GM21619 (cell line): ENCODE results near the gene SHROOM2.
"Not testable (repeated sequence)": the region's sequence is repeated elsewhere in the genome, so short reads cannot be mapped to it uniquely, and the experiment has no call there.

Experiments
- ATAC-seq: cut with Tn5 transposase; IDR thresholded peaks from one replicate; pipeline ENCODE4 v1.9.1; 2021; ENCODE audit not compliant: unreplicated experiment

Gene SHROOM2

DNA sequence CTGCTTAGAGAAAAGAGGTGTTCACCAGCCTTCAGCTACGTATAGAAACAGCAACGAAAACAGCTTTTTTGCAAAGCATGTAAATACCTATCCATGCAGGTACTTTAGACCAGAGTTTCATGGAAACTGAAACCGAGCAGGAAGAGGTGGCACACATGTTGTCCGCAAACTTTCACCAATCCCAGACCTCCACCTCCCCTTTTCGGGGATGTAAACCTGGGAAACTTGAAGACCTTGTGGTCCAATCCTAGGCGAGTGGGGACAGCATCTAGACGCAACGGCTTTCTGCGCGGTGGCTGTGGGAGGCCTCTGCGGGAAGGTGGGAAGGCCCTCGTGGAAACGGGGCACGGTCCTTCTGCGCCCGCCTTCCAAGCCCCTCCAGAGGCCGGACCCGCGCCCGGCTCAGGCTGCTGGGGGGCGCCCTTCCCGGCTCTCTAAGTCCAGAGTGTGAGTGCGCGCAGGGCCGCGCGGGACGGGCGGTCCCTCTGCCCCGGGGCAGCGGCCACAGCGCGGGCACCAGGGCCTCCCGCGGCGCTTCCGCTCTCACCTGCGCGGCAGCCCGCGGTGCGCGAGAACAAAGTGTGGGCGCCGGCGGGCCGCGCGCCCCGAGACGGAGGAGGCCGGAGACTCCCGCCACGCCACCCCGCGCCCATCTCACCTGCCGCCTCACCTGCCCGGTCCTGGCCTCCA lies 830 bp upstream of the SHROOM2 start:
- ATAC-seq = no peak

DNA sequence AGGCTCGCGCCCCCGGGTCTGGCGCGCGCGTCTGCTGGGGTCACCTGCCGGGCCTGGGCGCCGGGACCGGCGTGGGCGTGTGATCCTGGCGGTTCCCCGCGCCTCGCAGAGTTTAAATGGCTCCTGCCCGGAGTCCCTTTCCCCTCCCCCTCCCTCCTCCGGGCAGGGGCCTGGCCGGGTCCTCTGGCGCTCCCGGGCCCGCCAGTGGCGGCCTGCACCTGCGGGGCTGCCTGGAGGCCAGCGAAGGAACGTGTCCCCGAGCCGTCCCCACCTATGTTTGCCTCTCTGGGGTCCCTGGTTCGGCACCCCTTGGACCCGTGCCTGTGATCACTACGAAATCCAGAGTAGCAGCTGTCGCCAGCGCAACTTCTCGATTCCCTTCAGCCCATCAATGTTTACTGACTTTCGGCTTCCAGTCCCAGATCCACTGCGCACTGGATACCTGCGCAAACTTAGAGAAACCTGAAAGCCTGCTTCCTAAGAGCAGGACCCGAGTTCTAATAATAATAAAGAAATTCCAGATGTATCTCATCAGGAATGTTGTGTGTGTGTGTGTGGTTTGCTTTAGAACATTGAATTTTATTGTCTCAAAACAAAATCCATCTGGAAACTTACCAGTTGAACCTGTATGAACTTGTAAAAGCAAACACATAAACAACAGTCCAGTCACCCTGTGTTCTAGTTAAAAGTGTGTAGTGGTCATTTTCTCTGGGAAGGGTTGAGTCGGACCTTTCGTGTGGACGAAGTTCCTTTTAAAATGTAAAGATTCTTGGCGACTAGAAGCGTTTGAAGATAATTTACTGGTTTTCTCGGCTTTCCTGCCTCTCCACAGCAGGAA lies 788 bp downstream of the SHROOM2 start:
- ATAC-seq = no peak

DNA sequence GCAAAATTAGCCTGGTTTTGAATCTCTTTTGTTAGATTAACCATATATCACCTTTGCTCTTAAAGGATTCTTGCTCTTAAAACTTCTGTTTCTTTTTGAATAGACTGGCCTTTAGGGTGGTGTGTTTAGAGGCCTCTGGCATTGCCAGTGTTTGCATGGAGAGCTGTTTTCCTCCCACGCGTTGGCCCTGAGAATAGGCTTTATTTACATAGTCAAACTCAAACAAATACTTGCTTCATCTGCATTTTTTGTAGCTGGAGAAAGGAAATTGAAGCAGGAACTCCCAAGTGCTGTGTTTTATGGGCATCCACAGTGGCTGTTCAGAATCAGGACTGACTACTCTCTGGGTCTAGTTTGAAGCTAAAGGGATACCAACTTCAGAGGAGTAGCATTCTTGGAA lies 2.7 kb downstream of the SHROOM2 start:
- no peak for ATAC-seq

DNA sequence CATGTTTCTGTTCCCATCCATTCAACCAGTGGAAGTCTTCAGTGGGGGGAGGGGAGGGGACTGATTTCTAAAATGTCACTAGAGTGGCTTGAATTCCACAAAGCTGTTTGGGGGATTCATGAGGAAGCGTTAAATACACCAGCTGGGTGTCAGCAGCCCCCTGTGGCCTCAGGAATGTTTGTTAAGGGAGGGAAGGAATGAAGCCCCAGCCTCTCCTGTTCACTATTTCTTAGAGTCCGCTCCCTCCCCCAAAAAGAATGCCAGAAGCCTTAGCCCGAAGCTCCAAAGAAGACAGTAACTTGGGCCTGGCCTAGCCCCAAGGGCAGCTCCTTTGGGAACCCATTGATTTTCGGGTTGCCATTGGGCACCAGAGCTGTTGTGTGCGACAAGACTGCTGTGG lies 3.3 kb downstream of the SHROOM2 start:
- ATAC-seq = no peak

DNA sequence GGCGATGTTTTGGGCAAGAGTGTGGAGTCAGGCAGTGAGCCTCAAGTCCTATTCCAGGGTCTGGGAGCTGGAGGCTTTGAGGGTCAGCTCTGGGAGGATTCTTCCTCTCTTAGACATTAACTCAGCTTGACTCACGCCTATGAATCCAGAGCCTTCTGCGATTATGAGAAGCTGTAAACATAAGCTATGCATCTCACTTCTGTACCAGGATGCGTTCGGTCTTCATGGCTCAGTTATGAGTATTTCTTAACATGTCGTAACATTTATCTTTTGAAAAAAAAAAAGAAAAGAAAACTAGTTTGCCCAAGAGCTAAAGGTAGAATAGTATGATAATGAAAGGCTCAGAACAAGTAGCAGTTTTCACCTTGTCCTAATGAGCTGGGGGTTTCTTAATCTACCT lies 4.6 kb downstream of the SHROOM2 start:
- ATAC-seq = no peak

DNA sequence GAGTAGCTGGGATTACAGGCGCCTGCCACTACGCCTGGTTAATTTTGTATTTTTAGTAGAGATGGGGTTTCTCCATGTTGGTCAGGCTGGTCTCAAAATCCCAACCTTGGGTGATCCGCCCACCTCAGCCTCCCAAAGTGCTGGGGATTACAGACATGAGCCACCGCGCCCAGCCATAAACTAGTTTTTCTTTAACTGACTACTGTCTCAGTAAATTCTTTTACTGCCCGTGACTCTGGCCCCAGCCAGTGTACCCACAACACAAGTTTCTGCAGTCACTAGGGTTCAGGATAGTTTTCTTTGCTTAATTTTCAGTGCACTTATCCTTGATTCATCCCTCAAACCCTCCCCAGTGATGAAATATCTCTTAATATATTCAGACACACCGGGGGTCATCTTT lies 8.3 kb downstream of the SHROOM2 start:
- no peak for ATAC-seq

DNA sequence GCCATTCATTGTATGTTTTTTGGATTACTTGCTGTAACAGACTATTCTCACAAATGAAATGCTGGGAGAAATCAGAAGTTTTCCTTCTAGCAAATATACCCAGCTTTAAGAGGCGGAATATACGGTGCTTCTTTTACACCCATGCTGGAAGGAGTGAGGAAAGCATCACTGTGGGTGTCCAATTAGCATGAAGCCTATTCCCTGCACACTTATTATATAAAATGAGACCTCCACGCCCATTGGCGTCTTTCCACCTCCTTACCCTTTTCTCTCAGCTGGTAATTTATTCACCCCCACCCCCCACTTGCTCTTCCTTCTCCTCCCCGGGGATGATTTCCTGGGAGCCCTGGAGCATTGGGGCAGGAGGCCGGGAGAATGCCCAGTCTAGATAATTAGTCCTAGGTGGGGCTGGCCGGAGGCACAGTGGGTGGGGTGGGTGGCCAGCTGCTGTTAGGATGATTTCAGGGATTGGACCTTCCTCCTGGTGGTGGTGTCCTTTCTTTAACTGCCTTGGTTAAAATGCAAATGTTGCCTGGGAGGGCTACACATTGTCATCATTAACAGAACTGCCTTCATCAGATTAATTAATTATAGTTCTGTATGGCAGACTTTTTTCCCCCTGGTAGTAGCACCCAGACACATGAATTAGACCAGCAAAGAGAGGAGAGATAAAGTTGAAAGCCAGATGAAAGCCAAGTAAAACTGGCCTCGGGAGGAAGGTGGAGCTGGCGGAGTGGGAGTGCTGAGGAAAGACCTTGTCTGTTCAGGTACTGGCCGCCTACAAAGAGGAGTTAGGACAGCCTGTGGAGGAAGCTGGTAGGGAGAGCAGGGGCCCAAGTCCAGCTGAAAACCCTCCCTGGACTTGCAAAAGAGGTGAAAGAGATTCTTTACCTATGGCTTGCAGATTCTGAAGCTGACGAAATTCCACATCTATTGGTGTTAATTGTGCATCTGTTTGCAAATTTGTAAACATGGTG lies 11.4 kb downstream of the SHROOM2 start:
- no peak for ATAC-seq

DNA sequence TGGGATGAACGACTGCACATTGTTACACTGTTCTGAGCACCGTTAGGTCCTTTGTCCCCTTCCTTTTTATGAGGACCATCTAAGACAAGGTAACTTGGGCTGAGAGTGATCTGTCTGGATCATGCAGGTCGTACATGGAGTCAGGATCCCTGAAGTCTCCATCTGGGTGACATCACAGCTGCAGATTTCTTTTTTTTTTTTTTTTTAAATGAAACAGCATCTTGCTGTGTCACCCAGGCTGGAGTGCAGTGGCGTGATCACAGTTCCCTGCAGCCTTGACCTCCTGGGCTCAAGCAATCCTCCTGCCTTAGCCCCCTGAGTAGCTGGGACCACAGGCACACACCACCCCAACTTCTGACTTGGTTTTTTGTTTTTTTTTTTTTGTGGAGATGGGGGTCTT lies 16.5 kb downstream of the SHROOM2 start:
- ATAC-seq = no peak

DNA sequence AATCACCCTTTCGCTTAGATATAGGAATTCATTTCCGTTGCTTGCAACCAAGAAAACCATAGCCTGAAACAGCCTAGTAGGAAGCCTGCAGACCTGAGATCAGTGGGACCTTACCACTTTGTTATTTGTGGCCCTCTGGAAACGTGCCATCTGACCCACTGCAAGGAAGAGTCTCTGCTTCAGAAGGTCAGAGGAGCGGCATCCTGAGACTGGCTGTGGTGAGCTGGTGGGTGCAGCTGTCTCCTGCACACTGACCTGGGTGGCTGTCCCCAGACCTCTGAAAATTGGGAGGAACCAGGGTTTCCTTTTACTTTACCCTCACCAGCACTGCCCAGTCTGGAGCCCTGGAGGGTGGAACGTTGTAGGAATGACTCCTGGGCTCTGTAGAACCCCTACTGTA lies 18.2 kb downstream of the SHROOM2 start:
- ATAC-seq = no peak

DNA sequence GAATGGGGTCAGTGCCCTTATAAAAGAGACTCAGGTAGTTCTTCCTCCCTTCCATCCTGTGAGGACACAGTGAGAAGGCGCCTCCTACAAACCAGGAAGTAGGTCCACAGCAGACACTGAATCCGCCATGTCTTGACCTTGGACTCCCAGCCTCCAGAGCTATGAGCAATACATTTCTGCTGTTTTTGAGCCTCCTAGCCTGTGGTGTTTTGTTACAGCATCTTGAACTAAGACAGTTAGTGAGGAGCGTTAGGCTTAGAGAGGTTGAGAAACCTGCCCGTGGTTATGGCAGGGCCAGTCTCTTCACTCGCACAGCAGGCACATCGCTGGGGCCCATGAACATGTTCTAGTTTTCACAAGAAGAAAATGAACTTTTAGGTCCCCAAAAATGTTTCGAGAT lies 19.7 kb downstream of the SHROOM2 start:
- no peak for ATAC-seq

DNA sequence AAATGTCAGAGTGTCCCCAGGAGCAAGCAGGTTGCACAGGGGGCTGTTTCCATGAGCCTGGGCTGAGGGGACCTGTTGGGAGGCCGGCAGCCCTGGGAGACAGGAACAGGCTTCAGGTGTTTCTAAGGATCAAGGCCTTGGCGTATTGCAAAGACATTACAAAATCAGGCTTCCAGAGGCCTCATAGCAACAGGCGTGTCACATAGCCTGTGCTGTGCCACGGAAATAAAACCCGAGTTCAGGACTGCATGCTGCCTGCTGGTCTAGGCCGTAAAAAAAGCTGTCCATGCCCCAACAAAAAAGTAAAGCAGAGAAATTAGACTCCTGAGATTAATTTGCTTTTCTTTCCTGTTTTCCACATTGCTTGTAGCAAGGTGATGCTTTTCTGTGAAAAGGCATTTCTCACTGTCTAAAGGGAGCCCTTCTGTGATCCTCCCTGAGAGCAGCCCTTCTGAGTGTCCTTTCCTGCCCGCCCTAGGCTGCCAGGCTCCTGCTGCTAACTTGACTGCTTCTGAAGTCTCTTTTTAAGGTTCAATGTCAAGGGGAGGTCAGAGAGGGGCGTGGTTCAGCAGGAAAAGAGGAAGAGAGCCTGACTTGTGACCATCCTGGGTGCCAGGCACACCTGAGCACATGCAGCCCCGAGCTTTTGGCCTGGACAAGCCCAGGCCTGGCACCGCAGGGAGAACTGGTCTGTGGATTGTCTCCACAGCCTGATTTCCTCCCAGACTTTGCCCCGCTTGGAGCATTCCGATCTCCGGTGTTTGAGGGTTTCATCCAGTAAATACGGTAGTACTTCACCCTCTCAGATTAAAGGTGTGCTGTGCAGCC lies 21.3 kb downstream of the SHROOM2 start:
- ATAC-seq = no peak

DNA sequence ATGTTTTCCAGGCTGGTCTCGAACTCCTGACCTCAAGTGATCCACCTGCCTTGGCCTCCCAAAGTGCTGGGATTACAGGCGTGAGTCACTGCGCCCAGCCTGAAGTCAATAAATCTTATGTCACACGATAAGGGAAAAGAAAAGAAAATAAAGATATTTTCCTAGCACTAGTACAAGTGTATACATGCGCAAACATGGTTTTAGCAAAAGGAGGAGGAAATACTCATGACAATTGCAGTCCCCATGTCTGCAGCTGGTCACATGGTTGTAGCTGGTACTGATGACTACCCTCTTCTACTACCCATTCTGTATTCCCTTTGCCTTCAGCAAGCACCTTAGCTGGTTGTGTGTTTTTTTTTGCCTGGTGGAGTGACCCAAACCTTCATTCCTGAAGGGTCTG lies 23.6 kb downstream of the SHROOM2 start:
- ATAC-seq = not testable (repeated sequence)

DNA sequence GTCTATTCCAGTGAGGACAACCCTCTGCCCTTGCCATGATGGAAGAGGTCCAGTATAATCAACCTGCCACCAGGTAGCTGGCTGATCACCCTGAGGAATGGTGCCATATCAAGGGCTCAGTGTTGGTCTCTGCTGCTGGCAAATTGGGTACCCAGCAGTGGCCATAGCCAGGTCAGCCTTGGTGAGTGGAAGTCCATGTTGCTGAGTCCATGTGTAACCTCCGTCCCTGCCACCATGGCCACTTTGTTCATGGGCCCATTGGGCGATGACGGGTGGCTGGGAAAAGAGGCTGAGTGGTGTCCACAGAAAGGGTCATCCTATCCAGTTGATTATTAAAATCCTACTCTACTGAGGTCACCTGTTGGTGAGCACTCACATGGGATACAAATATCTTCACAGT lies 24.9 kb downstream of the SHROOM2 start:
- ATAC-seq = not testable (repeated sequence)

DNA sequence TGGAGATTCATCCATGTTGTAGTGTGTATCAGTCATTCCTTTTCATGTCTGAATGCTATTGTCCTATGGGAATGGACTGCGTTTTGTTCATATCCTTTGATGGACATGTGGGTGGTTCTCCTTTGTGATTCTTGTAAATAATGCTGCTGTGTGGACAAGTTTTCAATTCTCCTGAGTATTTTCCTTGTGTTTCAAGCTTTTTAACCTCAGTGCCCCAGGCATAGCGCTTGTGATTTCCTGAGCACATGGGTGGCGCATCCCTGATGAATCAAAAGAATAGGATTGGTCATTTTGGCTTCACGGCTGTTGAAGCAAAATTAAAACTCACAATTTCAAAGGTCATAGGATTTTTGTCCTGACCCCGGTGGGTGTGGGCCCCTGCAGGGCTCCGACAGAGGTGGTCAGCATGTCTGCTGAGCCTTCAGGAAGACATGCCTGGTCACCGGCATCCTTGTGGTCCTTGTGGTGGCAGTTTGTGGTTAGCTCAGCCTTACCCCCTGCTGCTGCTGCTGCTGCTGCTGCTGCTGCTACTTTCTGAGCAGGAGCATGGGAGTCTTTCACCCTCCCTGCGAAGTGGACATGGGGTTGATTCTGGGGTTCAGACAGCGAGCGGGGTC lies 30.0 kb downstream of the SHROOM2 start:
- ATAC-seq = no peak

DNA sequence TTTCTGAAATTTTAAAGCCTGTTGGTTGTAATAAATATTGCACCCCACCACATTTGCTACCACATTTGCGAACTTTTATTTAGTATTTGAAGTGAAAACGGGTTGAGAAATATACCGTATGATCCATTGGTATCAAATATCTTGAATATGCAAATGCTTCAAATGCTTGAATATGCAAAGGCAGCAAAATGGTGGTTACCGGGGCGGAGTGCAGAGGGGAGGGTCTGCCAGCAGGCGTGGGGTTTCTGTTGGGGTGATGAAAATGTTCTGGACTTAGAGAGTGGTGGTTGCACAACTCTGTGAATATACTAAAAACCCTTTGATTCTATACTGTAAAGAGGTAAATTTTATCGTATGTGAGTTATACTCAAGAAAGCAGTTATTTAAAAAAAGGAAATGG lies 35.3 kb downstream of the SHROOM2 start:
- ATAC-seq = no peak

DNA sequence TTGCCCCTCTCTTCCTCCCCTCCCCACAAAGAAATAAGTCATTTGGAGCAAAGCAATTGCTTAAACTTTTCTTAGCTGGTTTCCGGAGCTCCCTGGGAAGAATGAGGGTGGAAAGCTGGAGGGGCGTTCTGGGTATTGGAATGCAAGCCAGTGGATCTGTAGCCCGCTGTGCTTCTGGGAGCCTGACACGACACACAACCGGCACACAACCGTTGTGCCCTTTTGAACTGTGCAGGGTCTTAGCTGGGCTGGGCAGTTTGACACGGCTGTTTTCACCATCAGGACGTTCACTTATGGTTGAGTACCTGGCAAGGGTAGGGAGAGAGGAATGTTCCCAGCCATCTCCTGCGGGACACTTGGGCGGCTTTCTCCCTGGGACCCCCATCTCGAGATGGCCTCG lies 38.3 kb downstream of the SHROOM2 start:
- ATAC-seq = no peak

DNA sequence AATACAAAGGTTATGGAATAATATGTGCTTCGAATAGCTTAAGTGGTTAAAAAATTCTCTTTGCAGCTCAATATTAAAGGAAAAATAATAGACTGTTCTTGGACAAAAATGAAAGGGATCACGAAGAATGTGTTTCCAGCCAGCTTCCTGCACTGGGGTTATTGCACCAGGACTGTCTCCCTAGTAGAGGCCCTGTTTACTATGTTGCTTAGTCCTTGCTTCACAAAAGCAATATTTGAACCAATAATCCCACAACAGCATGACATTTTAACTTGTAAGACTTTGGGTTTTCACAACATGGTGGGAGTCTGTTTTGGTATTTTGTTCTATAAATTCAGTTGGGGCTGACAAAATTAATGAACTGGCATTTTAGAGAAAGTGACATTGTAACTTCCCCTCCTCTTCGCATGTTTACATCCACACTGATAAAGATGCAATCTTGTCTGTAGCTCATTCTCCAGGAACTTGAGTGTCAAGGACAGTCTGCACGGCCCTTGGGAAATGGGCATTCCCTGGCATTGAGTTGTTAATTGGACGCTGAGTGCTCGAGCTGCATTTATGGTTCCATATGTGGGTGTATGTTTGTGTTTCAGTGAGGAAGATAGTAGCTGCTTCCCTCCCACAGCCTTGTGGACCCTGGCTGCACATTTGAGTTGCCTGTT lies 39.0 kb downstream of the SHROOM2 start:
- no peak for ATAC-seq

DNA sequence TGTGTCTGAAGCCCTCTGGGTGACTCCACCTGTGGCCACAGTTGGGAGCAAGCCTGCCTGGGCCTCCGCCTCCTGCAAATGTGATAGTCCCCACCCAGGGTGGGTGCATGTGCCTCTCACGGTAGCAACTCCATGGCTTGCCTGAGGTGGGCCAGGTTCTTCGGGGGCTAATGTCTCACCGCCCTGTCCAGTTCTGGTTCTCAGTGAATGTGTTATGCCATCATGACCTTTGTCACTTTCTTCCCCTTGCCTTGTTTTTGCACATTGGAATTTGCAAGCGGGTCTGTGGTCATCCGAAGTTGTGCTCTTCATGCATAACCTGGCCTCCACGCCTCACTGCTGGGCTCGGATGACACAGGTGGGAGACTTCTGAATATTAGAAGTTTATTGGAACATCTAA lies 39.7 kb downstream of the SHROOM2 start:
- ATAC-seq = no peak
